Inflammatory macrophage treated with lipopolysaccharide for 1 hour (primary cell): ENCODE measurements around the gene REPS2.

Experiments
- DNase-seq, 2 donors: peaks; one replicate each; pipeline ENCODE4 v3.0.0-alpha.2; 2020 to 2022

REPS2 gene

DNA sequence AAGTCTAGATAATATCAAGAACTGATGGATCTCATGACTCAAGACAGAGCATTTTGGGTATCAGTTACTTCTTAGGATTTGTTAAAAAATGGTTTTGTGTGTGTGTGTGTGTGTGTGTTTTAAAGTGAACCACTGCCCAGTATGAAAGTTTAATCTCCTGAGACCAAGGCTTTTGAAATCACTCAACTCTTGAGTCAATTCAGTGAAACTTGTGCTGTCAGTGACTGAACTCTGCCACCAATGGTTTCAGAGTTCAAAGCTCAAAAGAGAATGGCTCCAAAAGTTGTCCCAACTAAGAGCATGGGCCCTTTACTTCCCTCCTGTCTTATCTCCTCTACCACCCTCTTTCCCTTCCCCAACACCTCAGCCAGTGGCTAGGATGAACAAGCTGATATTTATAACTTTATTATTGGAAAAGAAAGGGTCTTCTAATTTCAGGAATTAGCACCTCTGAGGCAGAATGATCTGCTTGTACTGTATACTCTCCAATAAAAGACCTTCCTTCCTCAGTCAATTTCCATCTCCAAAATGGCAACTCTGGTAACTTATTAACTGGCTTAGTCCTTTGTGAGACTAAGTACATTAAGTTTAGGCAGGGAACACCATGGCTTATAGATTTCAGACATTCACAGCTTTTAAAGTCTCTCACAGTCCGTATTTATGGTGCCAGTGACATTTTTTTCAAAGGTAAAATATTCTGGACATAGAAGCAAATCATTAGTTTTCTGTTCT is 152.2 kb downstream of the REPS2 start:
- DNase-seq = no peak

DNA sequence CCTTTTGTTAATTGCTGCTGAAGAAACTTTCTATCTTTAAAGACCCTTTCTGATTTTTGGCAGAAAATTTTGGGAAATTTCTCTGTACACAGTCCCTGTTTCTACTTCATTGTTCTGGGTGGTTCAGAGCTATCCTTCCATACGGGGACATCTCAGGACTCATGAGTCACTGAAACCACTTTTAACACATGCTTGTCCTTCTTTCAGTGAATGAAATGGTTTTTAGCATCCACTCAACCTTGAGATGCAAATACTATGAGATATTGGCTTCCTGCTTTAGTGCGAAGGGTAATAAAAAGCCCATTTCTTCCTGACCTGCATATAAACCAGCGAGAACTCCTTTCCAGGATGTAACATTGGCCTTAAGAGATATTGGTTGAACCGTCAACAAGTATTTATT is 158.0 kb downstream of the REPS2 start:
- DNase-seq = no peak

DNA sequence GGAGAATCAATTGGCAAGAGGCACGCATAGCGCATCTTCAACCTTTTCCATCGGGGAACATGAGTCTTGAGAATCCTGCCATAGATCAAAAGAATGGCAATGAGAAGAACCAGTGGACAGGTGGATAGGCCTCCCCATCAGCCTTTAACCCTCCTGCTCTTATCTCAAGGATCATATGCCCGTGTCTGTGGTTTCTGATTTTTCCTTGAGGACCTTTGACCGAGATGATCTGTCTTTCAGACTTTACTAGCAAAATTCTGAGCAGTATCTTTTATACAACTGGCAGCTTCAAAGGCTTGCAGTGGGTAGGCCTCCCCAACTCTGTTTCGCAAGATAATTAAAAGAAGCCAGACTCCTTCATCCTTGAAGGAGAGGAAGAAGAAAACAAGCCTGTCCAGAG is 174.4 kb downstream of the REPS2 start:
- DNase-seq = no peak

DNA sequence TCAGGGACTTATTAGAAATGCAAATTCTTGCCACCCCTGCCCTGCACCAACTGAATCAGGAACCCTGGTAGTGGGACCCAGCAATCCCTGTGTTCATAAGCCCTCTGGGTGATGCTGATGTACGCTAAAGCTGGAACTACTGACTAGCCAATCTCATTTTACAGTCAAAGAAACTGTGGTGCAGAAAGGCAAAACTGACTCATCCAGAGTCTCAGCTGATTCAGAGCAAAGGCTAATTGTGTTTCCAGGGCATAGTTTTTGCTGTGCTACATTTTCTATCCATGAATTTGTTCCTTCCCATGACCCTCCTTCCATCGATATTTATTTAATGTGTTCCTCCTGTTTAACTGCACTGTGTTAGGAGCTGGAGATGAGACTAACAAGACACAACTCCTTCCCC is 207.5 kb downstream of the REPS2 start:
- no peak for DNase-seq

DNA sequence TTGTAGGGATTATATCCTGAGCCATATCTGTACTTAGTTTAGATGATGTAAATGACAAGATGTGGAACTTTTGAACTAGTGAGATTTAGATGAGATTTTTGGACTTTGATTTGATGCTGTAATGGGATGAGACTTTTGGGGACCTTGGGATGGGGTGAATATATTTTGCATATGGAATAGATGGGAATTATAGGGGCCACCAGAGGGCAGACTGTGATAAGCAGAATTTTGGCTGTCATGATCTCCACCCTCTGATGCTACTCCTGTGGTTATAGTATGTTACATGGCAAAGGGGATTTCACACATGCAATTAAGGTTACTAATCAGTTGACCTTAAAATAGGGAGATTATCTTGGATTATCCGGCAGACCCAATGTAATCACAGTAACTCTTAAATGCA is 214.5 kb downstream of the REPS2 start:
- no peak for DNase-seq

DNA sequence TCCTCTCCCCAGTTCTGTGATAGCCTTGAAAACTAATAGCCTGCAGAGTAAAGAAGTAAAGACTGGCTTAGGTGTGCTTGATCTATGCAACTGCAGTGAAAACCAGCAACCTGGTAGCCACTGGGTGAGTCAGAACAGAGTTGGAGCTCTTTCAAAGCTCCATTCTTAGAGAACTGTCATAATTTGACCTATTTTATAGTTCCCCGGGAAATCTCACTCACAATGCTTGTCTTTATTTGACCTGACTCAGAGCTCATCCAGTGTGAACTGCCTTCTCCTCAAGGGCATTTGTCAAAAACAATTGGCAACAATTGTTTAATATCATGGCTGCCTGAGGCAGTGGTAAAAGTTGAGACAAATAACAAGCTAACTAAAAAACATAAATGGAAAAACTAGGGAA is 215.5 kb downstream of the REPS2 start:
- DNase-seq = no peak

DNA sequence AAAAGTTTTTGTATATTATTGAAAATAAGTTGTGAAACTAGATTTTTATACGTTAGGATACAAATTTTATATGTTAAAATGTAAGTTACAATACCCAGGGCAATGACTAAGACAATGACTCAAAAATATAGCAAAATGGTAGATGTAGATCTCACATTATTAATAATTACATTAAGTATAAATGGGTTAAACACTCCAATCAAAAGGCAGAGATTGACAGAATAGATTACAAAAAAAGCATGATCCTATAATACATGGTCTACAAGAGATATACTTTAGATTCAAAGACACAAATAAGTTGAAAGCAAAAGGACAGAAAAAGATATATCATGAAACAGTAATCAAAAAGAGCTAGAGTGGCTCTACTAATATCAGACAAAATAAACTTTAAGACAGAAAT is 217.6 kb downstream of the REPS2 start:
- DNase-seq = no peak

DNA sequence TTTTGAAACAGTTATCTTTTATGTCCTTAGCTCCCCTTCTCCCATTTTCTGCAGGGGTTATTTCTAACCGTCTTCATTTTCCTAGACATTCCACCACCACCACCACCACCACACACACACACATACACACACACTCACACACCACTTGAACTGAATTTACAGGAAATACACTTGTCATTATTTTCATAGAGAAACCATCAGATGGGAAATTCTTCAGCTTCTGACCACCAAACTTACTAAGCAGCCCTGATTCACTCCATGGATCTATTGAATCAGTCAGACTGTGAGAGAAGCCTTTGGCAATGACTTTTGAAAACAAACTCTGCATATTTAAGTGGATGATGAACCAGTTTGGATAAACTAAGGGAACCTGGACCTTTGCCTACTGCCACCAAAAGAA is 218.5 kb downstream of the REPS2 start:
- DNase-seq = no peak

DNA sequence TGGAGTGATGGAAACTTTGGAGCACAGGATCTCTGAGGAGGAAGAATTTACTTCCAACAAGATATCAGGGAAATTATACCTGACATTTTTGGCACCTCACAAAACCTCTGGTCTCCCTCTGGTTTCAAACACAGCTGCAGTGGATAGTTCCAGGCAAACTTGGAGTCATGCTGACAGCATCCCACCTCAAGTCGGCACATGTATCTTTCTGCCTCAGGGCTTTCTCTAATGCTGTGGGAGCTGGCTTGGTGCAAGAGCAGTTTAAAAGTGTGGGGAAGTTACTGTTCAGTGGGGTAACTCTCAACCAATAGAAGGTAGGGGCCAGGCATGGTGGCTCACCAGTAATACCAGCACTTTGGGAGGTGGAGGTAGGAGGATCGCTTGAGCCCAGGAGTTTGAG is 221.5 kb downstream of the REPS2 start:
- no peak for DNase-seq

DNA sequence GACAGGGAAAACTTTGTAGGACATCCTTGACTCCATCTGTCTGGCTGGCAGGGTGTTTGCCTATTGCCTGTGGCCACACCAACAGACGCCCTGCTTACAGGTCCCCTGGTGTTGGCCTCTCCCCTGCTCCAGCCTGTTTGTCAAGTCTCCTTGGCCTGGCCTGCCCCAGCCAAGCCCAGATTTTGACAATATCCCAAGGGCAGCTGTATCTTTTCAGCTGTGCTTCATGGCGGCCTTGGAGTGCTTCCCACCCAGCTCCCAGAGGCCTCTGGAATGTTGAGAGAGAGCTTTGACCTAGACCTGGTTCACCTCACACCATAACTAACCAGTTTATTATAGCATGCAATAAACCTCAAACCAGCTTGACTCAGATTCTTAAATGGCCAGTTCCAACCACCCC is 224.5 kb downstream of the REPS2 start:
- DNase-seq = no peak

DNA sequence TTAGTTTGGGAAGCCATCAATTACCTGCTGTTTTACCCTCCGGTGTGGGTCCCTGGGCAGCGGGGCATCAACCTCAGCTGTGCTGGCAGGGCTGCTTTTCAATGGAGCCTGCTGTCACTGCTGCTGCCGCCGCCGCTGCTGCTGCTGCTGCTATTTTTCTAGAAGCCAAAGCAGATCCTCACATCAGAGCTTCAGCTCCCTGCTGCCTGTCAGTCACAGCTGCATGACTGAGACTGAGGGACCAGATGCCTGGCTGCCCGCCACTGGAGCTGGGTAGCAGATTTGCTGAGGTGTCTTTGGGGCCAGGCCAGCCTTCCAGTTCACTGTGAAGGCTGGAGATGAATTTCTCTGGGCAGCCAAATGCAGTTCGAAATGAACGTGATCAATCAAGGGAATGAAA is 228.2 kb downstream of the REPS2 start:
- no peak for DNase-seq

DNA sequence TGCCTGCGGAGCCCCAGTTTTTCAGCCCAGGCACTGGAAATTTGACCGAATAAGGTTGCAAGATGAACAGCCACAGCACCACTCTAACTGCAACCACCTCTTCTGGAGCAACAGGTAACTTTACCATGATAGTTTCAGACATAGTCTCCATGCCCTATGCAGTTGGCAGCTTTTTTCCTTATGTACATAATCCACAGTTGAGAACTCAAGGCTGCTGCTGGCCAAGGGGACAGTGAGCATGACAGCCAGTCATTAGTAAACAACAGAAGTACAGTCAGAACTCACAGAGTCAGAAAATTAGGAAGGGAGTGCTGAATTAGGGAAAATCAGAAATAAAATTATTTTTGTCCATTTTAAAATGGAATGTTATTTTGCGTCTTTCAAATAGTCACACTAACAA is 235.9 kb downstream of the REPS2 start:
- no peak for DNase-seq

DNA sequence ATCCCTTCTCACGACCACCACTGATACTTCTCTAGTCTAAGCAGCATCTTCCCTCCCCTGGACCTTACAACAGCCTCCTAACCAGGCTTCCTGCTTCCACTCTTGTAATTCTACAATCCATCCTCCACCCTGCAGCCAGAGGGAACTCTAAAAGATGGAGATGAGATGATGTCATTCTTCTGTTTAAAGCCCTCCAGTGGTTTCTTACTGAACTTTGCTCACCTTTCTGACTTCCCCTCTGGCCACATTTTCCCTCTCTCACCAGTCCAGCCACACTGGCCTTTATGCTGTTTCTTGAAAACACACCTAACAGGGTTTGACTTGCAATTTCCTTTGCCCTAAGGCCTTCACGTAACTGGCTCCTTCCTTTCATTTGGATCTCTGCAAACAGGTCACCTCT is 237.1 kb downstream of the REPS2 start:
- DNase-seq = no peak

DNA sequence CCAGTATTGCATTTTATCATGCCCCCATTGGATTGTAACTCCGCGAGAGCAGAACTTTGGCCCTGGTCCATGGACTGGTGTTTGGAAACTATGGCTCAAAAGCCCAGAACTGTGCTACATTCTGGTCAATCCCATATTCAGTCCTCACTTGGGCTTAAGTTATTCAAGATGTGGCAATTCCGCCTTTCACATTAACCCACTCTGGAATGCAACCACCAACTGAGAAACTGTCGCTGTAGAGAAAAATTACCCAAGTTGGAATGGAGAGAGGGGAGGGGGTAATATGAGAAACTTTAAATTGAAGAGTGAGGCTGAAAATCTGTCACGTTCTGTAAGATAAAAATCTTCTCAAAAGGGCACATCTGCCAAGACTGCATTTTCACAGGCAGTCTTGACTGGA is 239.0 kb downstream of the REPS2 start:
- DNase-seq = no peak

DNA sequence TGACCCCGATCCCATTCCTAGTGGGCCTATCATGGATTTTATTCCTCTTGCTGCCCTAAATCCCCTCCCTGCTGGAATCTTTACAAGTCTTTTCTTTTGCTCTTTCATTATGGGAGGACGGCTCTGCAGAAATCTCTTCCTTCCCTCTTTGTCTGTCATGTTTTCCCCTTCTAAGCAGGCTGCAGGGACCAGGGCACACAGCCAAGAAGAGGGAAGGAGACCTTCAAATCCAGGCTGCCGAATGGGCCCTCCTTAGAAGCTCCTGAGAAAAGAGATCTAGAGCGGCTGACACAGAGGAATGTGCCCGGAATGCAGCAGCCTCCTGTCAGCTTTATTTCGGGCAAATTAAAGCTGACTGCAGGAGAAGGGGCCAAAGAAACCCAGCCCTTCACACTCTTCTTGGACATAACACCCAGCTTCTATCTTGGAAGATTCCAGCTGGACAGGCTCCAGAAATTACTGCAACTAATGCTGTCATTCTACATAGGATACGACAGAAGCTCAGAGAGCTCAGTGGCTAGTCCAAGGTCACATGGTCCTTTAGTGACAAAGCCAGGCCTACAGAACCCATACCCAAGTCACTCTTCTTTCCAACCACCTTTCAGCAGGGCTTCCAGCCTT is 240.8 kb downstream of the REPS2 start:
- DNase-seq = no peak

DNA sequence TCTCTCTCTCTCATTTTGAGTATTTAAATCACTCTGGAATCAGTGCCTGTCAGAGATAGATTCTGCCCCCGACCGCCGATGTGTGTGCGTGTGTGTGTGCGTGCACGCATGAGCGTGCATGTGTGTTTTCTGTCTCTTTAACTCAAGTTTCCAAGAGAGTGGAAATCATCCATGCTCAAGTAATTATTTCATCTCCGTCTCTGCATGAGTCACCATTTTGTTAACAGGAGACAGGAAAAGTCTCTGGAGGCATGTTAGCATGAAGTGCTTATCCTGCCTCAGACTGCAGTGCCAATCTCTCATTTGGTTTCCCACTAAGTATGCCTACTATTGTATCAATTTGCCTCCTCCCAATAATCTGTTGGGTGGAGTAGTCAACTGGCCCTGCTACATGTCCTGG is 245.6 kb downstream of the REPS2 start:
- DNase-seq = no peak
